ENCODE results near the gene SIGLEC11. TPM values are rescaled to one million over a fixed set of nuclear protein-coding genes. Genes with fewer than 3 reads are reported as not detected.
A peak's percentile ranks its signal among the peaks of the same experiment; 100 is the strongest.

Gene SIGLEC11
- total and polyA plus RNA-seq, 2 experiments from 2014 or later = not detected

DNA sequence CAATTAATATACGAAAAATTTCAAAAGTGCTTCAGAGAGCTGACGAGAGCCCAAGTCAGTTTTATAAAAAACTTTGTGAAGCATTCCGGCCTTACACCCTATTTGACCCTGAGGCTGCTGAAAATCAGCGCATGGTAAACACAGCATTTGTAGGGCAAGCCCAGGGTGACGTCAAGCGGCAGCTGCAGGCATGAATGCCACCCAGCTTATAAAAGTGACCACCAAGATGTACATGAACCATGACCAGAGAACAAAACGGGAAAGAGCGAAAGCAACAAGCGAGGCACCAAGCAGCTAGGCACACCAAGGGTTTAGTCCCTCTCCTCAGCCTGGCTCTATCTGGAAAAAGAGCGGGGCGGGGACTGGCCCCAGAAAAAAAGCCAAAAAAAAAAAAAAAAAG lies 6.0 kb downstream of the SIGLEC11 start (continued):
- TF ChIP-seq, protein P1, sequence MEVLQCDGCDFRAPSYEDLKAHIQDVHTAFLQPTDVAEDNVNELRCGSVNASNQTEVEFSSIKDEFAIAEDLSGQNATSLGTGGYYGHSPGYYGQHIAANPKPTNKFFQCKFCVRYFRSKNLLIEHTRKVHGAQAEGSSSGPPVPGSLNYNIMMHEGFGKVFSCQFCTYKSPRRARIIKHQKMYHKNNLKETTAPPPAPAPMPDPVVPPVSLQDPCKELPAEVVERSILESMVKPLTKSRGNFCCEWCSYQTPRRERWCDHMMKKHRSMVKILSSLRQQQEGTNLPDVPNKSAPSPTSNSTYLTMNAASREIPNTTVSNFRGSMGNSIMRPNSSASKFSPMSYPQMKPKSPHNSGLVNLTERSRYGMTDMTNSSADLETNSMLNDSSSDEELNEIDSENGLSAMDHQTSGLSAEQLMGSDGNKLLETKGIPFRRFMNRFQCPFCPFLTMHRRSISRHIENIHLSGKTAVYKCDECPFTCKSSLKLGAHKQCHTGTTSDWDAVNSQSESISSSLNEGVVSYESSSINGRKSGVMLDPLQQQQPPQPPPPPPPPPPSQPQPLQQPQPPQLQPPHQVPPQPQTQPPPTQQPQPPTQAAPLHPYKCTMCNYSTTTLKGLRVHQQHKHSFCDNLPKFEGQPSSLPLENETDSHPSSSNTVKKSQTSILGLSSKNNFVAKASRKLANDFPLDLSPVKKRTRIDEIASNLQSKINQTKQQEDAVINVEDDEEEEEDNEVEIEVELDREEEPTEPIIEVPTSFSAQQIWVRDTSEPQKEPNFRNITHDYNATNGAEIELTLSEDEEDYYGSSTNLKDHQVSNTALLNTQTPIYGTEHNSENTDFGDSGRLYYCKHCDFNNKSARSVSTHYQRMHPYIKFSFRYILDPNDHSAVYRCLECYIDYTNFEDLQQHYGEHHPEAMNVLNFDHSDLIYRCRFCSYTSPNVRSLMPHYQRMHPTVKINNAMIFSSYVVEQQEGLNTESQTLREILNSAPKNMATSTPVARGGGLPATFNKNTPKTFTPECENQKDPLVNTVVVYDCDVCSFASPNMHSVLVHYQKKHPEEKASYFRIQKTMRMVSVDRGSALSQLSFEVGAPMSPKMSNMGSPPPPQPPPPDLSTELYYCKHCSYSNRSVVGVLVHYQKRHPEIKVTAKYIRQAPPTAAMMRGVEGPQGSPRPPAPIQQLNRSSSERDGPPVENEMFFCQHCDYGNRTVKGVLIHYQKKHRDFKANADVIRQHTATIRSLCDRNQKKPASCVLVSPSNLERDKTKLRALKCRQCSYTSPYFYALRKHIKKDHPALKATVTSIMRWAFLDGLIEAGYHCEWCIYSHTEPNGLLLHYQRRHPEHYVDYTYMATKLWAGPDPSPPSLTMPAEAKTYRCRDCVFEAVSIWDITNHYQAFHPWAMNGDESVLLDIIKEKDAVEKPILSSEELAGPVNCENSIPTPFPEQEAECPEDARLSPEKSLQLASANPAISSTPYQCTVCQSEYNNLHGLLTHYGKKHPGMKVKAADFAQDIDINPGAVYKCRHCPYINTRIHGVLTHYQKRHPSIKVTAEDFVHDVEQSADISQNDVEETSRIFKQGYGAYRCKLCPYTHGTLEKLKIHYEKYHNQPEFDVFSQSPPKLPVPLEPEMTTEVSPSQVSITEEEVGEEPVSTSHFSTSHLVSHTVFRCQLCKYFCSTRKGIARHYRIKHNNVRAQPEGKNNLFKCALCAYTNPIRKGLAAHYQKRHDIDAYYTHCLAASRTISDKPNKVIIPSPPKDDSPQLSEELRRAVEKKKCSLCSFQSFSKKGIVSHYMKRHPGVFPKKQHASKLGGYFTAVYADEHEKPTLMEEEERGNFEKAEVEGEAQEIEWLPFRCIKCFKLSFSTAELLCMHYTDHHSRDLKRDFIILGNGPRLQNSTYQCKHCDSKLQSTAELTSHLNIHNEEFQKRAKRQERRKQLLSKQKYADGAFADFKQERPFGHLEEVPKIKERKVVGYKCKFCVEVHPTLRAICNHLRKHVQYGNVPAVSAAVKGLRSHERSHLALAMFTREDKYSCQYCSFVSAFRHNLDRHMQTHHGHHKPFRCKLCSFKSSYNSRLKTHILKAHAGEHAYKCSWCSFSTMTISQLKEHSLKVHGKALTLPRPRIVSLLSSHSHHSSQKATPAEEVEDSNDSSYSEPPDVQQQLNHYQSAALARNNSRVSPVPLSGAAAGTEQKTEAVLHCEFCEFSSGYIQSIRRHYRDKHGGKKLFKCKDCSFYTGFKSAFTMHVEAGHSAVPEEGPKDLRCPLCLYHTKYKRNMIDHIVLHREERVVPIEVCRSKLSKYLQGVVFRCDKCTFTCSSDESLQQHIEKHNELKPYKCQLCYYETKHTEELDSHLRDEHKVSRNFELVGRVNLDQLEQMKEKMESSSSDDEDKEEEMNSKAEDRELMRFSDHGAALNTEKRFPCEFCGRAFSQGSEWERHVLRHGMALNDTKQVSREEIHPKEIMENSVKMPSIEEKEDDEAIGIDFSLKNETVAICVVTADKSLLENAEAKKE (CRISPR knock-in tag; IDR thresholded peaks at IDR 0.05) = no peak

DNA sequence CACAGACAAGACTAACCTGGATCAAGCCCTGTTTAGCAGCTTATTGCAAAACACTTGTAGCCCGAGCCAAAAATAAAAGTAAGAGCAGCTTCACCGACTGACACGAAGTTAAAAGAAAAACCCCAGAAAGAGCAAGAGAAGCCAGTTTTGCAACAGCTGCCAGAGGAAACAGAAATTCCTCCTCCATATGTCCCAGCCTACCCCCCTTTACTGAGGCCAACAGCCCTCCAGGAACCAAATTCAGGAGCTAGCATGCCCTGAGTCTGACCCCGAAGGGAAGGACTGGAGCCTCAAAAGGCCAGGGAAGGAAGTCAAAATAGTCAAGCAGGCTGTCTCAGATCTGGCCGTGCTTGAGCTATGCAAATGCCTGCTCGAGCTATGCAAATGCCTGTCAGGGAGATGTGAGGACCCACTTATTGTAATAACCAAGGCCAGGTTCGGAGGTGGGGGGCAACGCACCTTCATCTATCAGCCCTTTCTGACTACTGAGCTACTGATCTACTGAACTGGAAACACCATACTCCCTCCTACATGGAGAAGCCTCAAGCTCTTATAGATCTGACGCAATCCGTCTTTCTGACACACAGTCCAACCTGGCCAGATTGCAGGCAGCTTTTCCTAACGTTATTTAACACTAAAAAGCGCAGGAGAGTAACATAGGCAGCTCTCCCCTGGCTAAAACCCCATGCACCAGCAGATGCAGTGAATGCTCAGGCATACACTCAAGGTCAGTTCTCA lies 6.7 kb downstream of the SIGLEC11 start:
- Histone ChIP-seq H3K4me2 (peak overlapping the region; percentile 49; the same call in 1 of the 2 replicates), H3K4me1 (ENCODE audit: insufficient read depth) (peaks cover 39% of the 10 kb centered on the region; the same call in 1 of the 2 replicates), H3K36me3 (ENCODE audit: insufficient read depth) (no peaks in the 10 kb centered on the region), H3K4me3 (no peak overlapping the region), H4K20me1 (replicated peaks; ENCODE audit: insufficient read depth) (no peaks in the 10 kb centered on the region), H3K27ac (ENCODE audit: low read depth) (no peak overlapping the region), H2AFZ (peak overlapping the region; percentile 60), H3K9me2 (ENCODE audit: insufficient read depth) (no peaks in the 10 kb centered on the region), H3K79me2 (replicated peaks; ENCODE audit: insufficient read depth) (no peaks in the 10 kb centered on the region), H3K27me3 (ENCODE audit: insufficient read depth) (no peaks in the 10 kb centered on the region), H3F3A (replicated peaks; ENCODE audit: low read depth) (no peaks in the 10 kb centered on the region)
- Mint-ChIP-seq H3K27ac (no peak overlapping the region), H3K36me3 (ENCODE audit: low read depth) (no peaks in the 10 kb centered on the region; the same call in 2 of the 3 replicates), H3K4me1 (peaks cover 31% of the 10 kb centered on the region), H3K9me3 (peaks cover 12% of the 10 kb centered on the region), H3K4me3 (no peak overlapping the region), H3K27me3 (ENCODE audit: insufficient read depth, low read depth, poor library complexity) (peaks cover 12% of the 10 kb centered on the region)
- peak; percentile 33; the same call in 2 of the 3 replicates for ATAC-seq
- no peak for TF ChIP-seq ZNF331 (CRISPR knock-in tag; IDR thresholded peaks at IDR 0.05; ENCODE audit: low read depth)
- TF ChIP-seq, protein P2, sequence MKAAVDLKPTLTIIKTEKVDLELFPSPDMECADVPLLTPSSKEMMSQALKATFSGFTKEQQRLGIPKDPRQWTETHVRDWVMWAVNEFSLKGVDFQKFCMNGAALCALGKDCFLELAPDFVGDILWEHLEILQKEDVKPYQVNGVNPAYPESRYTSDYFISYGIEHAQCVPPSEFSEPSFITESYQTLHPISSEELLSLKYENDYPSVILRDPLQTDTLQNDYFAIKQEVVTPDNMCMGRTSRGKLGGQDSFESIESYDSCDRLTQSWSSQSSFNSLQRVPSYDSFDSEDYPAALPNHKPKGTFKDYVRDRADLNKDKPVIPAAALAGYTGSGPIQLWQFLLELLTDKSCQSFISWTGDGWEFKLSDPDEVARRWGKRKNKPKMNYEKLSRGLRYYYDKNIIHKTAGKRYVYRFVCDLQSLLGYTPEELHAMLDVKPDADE (IDR thresholded peaks at IDR 0.05) = no peak
- DNase-seq (ENCODE audit: low spot score) = peak; percentile 26
